A172 (cell line): ENCODE results near the gene NFKBIZ. TPM values are rescaled to one million over a fixed set of nuclear protein-coding genes. Genes with fewer than 3 reads are reported as not detected.

Experiments
- DNase-seq: peaks from one replicate; pipeline ENCODE4 v3.0.0-alpha.2; 2015; ENCODE audit warnings: low spot score
- total RNA-seq: library from RNA; depleted of rRNA; stranded (reverse); fragments of >200 nt; shearing (Covaris generic); gene quantifications from 2 replicates; pipeline ENCODE4 v1.2.3, GENCODE V29; 2014; rRNA removed

Gene NFKBIZ
- total RNA-seq, result 1.8 and 7.5 TPM in 2 replicates

DNA sequence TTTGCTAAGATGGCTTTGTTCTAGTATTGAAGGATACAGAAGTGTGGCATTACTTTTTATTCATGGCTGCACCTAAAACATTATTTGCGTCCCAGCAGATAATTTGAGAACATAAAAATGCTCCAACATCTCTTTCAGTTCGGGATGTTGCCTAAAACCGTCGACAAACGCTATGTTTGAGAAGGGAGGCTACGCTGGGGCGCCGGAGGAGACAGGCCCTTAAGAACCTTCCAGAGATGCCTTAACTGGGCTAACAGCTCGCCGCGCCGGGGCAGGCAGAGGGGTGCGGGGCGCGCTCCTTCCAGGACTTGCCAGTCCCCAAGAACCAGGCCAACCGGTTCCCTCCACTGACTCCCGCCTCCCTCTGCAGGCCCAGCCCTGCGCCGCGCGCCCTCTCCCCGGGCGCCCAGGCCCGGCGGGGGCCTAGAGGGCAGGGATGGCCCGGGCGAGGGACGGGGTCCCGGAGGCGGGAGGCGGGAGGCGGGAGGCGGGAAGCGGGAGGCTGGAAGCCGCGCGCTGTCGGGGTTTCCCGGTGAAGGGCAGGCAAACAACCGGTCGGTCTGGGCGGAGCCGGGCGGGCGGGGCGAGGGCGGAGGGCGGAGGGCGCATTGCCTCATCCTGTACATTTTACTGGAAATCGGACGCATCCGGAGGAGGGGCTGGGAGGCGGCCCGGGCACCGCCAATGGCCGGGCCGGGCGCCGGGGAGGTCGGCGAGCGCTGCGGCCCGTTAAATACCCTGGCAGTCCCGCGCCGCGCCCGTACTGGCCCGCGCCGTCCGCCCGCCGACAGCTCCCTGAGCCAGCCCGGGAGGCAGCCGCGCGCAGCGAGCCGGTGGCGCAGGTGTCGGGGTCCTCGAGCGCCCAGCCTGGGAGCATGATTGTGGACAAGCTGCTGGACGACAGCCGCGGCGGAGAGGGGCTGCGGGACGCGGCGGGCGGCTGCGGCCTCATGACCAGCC, at the start of gene NFKBIZ:
Gene NFKBIZ (plus strand): TSS at position 761 of the 960 bp plus-strand sequence. CDS start 115 bp downstream, at position 876.
- DNase-seq, result peak; percentile 90

DNA sequence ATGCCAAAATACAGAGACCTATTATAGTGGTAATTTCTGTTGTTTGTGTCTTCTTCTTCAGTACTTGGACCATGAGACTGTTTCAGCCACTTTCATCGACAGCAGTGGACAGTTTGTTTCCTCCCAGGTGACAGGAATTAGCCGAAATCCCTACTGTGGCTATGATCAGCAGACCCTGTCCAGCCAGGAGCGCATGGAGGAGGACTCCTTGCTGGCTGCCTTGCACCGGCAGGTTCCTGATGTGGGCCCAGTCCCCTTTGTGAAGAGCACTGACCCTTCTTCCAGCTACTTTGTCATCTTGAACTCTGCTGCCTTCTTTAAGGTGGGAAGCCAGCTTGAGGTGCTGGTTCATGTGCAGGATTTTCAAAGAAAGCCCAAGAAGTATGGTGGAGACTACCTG, 48.1 kb upstream of the NFKBIZ start:
- no peak for DNase-seq

GRCh38 chr3:101802179-101802578, 47.1 kb upstream of the NFKBIZ start:
- DNase-seq, result no peak

- peak; percentile 88 for DNase-seq
Measured at GRCh38 chr3:101803173-101803782, 46.0 kb upstream of the NFKBIZ start.

- no peak for DNase-seq
Measured at GRCh38 chr3:101803939-101804338, 45.4 kb upstream of the NFKBIZ start.

GRCh38 chr3:101806491-101806890, 42.8 kb upstream of the NFKBIZ start:
- no peak for DNase-seq

GRCh38 chr3:101807888-101808287, 41.4 kb upstream of the NFKBIZ start:
- DNase-seq, result no peak

DNA sequence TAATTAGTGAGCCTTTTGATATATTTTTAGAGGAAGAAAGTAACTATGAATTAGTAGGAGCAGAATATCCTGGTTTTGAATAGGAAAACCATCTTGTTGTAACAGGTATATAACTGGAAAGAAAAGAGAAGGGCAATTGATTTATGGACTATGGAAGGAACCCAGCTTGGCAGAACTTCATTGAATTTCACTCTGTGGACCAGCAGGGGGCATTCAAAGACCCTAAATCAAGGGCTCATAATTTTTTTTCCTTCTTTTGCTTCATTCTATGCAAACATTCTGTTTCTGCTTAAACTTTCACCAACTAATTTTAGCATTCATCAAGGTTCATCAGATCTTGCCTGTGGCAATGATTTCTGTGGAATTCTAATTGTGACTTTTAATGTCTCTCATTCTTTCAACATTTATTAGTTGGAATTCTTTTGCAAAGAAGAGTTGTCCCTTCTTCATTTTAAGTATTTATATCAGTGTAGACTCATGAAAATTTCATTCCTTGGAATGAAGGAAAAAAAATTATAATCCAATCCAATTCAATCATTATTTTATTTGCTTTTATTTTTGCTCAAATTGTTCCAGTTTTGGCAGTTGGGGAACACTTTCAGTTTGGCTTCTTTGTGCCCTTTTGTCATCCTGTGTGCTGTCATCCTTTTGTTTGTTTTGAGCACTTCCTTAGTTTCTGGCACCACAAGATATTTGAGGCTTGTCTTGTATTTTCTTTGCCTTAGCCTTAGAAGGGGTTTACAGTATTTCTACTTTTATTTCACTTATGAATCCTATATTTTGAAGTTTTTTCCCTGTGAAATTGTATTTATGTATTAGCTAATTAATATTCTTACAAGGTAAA, 39.9 kb upstream of the NFKBIZ start:
- DNase-seq, result peak; percentile 39

DNA sequence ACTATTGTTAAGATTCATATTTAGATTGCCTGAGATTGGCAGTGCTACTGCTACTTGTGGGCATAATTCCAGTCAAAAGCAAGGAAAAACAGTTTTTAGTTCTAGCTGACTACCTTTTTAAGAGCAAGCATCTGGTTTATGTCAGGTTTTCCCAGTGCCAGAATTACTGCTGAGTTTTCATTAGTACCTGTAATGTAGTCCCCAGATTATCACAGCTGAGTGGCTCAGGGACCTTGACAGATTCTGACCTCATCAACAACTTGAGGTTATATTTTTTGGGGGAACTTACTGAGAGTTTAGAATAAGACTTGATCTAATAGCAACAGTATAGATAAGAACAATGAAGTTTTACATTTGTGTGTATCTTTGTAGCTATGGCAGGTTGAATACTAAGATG, 39.3 kb upstream of the NFKBIZ start:
- no peak for DNase-seq

DNA sequence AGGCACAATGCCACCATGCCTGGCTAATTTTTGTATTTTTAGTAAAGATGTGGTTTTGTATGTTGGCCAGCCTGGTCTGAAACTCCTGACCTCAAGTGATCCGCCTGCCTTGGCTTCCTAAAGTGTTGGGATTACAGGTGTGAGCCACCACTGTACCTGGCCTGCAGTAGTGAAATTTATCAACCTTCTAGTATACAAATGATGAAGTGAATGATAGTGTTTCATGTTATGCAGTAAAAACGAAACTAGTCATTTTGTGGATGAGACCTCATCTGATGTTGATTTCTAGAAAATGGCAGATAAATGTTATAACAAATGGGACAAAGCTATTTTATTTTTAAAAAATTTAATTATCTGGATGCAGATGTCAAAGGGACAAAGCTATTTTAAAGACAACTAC, 37.4 kb upstream of the NFKBIZ start:
- DNase-seq, result no peak

- DNase-seq, result no peak
Measured at GRCh38 chr3:101812895-101813294, 36.4 kb upstream of the NFKBIZ start.

DNA sequence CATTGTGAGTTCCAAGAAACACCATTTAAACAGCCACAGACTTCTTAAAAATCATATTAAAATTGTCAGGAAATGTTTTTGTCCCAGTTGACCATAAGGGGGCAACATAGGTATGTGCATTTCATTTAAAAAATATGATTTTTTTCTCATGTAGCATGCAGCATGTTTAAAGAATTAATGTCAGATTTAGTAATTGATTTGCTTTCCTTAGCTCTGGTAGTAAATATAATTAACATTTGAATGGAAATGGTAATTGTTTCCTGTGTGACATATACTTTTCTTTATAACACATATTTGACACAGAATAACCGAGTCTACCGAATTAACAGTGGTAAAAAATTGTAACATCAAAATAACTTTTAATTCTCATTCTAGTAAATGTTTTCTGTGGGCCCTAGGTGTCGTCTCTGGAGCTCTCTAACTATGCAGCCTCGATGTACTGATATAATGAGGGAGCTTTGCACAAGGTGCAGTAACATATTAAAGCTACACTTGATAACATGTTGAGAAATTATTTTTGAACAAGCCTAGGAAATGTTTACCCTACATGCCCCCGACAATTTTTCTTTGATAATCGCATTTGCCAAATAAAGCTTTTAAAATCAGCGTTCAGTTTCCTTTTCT, 35.4 kb upstream of the NFKBIZ start:
- peak; percentile 25 for DNase-seq

DNA sequence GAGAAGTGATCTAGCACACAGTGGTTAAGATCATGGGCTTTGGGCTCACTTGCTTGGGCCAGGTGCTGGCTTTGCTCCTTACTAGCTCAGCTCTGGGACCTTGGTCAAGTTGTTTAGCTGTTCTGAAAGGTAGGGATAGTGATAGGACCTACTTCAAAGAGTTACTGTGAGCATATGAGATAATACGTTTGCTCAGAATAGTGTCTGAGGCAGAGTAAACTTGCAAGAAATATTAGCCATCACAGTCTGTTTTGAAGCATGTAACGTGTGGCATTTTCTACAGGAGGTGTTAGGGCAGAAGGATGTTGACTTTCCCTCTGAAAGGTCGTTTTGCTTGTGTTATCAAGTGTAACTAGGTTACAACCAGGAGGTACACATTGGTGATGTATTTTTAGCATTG, 34.5 kb upstream of the NFKBIZ start:
- DNase-seq, result no peak

DNA sequence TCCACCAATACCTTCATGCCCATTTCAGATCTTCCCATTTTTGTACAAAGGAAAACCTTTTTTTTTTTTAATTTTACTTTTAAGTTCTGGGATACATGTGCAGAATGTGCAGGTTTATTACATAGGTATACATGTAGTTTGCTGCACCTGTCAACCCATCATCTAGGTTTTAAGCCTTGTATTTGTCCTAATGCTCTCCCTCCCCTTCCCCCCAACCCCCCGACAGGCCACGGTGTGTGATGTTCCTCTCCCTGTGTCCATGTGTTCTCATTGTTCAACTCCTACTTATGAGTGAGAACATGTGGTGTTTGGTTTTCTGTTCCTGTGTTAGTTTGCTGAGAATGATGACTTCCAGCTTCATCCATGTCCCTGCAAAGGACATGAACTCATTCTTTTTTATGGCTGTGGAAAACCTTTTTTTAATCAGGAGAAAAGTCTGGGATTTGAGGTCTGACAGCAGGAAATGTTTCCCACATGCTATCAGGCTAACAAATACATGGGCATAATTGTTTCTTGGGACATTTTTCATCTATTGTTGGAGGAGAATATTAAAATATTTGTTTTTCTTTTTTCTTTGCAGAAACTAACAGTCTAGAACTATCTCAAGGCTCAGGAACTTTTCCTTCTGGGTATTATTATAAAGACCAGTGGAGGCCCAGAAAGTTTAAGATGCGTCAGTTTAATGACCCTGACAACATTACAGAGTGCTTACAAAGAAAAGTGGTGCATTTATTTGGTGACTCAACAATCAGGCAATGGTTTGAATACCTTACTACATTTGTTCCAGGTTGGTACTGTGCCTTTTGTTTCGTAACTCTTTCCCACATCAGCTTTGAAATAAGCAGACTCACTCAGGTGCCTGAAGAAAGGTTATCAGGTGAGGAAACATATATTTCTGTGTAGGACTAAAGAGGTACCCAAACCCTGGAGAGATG, 32.8 kb upstream of the NFKBIZ start:
- no peak for DNase-seq

DNA sequence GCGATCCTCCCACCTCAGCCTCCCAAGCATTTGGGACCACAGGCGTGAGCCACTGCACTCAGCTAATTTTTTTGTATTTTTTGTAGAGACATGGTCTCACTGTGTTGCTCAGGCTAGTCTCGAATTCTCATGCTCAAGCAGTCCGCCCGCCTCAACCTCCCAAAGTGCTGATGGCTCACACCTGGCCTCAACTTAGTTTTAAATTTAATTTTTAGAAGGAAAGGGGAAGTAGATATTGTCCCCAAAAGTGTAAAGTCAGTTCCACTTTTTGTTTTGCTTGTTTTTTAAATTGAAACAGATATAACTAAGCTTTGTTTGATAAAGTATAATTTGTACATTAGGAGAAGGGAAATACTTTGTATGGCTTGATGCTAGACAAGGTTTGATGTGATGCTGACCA, 31.3 kb upstream of the NFKBIZ start:
- DNase-seq, result no peak

- DNase-seq, result no peak
Measured at GRCh38 chr3:101819649-101820206, 29.6 kb upstream of the NFKBIZ start.

DNA sequence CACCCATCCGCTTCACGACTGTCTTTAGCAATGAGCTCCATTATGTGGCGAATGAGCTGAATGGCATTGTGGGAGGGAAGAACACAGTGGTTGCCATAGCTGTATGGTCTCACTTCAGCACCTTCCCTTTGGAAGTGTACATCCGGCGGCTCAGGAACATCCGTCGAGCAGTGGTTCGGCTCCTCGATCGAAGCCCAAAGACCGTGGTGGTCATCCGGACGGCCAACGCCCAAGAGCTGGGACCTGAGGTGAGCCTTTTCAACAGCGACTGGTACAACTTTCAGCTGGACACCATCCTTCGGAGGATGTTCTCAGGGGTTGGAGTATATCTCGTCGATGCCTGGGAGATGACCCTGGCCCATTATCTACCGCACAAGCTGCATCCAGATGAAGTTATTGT, 27.8 kb upstream of the NFKBIZ start:
- DNase-seq, result no peak

DNA sequence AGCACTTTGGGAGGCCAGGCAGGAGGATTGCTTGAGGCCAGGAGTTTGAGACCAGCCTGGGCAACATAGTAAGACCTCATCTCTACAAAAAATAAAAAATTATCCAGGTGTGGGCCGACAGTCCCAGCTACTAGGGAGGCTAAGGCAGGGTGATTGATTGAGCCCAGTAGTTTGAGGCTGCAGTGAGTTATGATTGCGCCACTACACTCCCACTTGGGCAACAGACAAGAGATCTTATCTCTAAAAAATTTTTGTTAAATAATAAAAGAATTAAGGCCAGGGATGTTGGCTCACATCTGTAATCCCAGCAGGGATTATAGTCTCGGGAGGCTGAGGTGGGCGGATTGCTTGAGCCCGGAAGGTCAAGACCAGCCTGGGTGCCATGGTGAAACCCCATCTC, 25.8 kb upstream of the NFKBIZ start:
- no peak for DNase-seq

DNA sequence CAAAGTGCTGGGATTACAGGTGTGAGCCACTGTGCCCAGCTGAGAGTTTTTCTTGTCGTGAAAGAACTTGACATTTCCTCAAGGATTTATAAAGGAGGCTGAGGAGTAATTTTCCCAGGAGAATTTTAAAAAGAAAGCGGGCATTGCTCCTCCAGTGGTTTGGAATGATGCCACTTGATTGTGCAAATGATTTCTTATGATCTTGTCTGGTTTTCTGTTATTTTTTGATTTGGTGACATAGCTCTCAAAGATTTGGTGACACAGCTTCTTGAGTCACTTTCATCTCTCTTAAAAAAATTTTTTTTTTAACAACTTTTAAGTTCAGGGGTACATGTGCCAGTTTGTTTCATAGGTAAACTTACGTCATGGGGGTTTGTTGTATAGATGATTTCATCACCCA, 24.6 kb upstream of the NFKBIZ start:
- no peak for DNase-seq

DNA sequence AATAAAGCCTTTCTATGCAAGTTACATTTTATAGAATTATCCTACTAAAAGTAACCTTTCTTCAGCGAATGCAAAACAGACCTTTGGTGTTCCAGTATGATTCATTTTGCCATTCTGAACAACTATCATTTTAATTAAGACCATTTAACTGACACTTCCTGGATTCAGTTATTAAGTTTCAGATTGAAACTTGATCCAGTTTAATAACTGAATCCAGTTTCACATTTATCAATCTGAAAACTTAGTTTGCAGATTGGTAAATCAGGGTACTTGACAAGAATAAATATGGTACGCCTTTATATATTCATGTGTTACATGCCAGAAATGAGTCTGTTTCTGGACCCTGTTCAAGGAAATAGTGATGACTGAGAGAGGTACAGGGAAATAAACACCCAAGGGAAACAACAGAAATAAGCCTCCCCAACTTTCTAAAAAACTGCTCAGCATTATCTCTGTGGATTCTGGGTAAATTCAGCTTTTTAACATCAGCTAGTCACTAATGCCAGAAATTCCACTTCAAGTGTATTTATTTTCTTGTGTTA, 23.3 kb upstream of the NFKBIZ start:
- no peak for DNase-seq
